HG03520 (cell line): ENCODE measurements around the gene NDE1.
"Not testable (repeated sequence)": the region's sequence is repeated elsewhere in the genome, so short reads cannot be mapped to it uniquely, and the experiment has no call there.

ENCODE experiments used
- ATAC-seq: cut with Tn5 transposase; IDR thresholded peaks from one replicate; pipeline ENCODE4 v1.9.1; 2021; ENCODE audit warnings: mild to moderate bottlenecking, moderate library complexity; ENCODE audit not compliant: unreplicated experiment

Gene NDE1

GRCh38 chr16:15692508-15692907, 42.5 kb downstream of the NDE1 start:
- not testable (repeated sequence) for ATAC-seq

DNA sequence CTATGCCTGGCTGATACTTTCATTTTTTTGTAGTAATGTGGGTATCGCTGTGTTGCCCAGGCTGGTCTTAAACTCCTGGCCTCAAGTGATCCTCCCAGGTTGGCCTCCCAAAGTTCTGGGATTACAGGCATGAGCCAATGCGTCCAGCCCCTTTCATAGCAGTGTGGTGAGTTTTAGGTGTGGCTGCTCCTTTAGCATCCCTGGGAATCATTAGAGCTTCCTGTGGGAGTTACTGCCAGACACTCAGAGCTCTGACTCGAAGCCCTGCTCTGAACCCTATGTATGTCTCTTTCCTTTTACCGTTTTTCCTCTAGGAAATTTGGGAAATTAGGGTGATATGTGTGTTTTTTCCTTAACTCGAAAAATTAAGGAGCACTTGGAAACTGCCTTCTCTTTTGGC, 44.5 kb downstream of the NDE1 start:
- no peak for ATAC-seq

DNA sequence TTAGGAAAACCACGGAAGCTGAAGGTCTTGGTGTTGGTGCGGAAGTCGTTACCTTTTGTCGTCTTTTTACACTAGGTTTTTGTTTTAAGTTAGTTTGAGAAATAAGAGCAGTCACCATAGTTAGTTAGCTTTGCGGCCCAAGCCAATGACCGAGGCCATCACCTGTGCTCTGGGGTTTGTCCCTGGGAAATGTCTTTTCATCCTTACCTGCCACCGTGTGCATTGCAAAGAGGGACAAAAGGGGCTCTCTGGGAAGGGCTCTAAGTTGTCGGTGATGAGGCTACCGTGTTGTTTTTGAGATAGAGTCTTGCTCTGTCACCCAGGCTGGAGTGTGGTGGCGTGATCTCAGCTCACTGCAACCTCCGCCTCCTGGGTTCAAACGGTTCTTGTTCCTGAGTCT, 49.8 kb downstream of the NDE1 start:
- ATAC-seq: no peak

DNA sequence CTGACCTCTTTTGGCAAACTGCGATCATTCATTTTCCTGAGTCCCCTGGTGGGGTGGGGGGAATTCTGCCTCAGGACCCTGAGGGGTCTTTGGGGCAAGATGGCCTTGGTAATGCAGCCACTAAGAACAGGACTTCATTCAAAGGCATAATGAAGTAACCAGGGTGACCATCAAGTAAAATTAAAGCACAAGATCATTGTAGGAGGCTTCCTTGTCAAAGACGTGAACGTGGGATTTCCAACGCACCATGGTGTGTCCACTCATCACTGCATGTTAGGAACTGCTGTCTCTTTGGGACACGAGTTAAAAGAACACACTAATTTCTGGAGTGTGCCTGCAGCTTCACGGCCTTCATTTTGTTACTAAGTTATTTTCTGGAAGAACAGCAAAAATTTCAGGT, 51.3 kb downstream of the NDE1 start:
- no peak for ATAC-seq

DNA sequence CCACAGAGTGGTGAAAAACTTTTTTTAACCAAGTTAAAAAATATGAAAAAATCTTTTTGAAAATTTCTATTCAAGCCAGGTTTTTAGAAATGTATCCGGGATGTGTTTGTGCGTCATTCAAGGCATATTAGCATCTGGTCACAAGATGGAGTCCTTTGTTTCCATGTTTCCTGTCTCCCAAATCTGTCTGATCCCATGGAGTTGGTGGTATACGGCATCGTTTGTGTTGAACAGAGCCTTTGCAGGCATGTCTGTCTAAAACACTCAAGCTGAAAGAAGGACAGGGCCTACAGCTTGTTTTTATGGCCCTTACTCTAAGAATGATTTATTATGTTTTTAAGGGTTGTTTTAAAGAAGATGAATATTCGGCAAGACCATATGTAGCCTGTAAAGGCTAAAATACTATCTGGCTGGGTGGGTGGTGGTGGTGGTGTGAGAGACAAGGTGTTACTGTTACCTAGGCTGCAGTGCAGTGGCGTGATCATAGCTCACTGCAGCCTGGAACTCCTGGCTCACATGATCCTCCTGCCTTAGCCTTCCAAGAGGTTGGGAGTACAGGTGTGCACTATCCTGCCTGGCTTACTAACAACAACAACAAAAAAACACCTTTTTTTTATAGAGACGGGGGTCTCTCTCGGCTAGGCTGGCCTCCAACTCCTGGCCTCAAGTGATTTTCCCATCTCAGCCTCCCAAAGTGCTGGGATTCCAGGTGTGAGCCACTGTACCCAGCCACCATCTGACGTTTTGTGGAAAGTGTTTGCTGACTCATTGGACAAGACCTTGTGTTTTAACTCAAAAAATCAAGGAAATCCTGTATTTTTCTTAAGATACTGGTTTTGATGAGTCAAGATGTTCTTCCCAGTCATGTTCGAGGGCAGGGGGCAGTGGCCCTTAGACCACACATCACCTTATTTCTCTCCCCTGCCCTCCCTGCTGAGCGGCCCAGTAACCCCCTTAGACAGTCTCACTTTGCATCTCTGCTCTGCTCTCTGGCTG, 52.2 kb downstream of the NDE1 start:
- ATAC-seq: no peak

DNA sequence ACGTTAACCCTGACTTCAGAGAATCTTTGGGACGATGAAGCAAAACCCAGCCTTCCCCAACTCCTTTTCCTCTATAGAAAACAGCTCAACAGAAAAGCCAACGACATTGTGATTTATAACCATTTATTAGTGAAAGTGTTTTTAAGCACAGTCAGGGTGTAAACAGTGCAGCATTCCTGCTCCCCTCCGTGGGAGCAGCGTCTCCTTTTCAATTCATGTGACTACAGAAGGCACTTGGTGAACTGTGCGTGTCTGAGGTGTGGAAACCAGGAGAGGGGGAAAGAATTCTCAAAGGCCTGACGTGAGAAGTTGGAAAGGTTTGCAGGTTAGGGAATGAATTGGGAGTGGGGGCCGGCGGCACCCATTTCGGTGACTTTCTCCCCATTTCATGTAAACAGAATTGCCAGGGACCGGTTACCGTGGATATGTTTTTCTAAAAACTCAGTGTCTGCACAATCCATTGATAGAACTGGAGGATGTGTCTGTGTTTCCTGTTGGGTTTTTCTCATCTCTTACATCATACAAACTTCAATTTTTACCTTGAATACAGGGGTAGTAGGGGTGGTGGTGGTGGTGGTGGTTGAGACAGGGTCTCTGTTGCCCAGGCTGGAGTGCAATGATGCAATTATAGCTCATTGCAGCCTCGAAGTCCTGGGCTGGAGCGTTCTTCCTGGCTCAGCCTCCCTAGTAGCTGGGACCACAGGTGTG, 53.1 kb downstream of the NDE1 start:
- ATAC-seq: no peak

DNA sequence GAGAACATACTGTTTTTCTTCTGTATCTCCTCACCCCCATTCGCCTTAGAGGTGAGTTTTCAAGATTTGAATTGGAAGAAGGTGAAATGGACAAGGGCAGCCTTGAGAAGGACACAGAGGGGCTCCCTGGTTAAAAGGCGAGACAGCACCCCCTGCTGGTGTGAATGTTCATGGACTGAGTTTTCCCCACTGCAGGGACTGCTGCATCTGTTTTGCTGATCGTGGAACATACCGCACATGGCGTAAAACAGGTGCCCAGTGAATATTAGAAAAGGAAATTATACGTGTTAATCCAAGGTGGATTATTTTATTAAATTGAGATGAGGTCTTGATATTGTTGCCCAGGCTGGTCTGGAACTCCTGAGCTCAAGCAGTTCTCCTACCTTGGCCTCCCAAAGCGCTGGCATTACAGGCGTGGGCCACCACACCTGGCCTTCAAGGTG, 54.5 kb downstream of the NDE1 start:
- no peak for ATAC-seq

- ATAC-seq: no peak
These were observed 55.1 kb downstream of the NDE1 start for GRCh38 chr16:15705064-15705565.

DNA sequence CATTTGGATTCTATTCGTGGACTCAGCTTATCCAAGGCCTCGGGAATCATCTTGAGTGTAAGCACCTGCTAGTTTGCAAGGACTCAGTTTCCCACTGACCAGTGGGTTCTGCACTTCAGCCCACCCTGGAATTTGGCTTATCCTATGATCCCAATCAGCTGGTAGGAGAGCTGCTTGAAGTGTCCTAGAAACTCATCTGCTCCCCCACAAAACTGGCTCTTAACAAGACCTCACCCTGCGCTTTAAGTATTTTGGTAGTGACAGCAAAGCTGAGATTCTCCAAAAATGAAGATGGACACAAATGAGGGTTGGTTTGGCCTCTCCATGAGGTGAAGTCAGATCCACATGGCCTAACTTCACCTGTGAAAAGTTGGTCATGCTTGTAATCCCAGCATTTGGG, 57.3 kb downstream of the NDE1 start:
- no peak for ATAC-seq

GRCh38 chr16:15708096-15708495, 58.1 kb downstream of the NDE1 start:
- no peak for ATAC-seq

- ATAC-seq: no peak
These were observed 59.0 kb downstream of the NDE1 start for GRCh38 chr16:15708997-15709396.

DNA sequence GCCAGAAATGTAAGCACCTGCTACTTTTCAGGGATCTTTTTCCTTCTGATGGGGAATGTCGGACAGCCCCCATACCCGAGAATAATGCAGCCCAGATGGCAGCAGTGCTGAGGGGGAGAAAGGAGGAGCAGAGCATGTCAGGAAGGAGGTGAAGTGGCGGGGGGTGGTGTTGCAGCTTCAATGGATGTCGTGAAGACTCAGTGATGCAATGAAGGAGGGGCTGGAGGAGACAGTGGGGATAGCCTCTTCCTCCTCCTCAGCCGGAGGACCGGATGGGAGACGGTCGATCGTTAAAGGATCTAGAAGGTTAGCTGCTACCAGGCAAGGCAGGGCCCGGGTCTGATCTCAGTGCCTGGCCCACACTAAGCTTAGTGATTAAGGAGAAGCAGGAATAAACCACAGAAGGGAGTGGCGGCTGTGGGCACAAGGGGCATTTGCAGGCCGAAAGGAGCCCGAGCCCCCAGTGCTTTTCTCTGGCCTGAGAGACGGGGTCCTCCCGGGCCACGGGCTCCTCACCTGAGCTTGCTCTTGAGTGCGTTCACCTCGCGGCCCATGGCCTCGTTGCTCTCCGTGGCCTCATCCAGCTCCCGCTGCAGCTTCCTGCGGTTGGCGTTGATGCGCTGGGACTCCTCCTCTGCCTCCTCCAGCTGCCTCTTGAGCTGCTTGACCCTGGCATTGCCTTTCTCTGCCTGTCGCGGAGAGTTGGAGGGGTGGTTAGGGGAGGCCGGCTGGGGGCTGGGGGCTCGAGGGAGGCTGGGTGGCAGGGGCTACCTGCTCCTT, 64.5 kb downstream of the NDE1 start:
- no peak for ATAC-seq

DNA sequence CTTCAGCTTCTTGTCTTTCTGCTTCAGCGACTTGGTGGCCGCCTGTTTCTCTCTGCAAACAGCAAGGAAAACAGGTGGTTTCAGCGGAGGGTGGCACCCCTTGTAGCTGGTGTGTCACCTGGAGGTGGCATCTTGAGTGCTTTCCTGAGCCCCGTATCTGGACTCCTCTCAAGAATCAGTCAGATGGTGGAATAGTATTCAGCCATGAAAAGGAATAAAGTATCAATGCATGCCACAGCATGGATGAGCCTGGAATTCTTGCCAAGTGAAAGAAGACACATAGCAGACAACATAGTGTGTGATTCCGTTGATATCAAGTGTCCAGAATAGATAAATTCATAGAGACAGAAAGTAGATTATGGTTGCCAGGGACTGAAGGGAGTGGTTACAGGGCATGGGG, 65.2 kb downstream of the NDE1 start:
- no peak for ATAC-seq

DNA sequence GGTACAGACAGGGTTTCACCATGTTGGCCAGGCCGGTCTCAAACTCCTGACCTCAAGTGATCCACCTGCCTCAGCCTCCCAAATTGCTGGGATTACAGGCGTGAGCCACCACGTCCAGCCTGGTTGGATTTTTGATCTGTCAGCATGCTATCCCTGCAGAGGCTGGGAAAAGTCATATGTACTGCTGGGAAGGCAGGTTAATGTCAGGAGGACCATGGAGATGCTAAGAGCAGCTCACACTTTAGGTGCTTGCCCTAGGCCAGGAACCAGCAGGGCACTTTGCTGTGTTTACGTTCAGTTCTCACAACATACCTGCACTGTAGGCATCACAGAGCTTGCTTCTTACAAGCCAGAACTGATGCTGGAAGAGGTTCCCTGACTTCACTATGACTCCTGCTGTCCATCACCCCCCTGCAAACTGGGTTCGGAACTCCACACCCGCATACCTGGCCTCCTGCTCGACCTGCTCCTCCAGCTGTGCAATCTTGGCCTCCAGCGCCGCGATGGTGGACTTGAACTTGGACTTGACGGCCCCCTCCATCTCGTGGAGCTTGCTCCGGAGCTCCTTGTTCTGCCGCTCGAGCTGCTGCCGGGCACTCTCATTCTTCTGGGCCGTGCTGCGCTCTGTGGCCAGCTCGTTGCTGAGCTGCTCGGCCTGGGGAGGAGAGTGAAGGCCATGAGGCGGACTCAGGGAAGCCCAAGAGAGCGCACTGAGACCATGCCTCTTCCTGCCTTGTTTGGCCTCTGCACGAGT, 66.8 kb downstream of the NDE1 start:
- no peak for ATAC-seq

DNA sequence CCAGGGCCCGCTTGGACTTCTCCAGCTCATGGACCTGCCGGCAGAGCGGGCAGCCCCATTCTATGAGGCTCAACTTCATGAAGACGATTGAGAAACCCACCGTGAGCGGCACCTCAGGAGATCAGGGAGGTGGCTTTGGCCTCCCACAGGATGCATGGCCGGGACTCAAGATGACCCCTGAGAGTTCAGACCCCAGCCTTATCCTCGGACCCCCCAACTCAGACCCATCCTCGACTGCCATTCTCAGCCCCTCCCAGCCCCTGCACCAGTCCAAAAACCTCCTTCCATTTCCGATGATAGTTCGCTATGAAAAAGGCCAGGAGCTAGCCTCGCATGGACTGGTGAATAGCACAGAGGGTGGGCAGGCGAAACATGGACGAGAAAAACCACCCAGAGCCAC, 71.0 kb downstream of the NDE1 start:
- no peak for ATAC-seq

DNA sequence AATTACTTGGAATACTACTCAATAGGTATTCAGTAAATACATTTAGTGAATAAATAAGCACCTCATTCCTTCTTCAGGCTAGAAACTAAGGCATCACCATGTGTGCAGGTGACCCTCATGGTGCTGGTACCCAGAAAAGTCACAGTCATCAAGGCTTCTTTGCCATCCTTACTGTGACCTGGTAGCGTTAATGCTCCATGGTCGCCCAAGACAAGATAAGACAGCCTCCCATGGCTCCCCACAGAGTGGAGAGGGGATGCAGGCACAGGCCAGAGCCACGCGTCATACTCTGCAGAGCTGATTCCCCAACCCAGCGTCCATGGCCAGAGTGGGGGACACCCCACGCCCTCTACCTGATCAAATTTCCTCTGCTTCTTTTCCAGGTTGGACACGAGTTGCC, 73.8 kb downstream of the NDE1 start:
- no peak for ATAC-seq

GRCh38 chr16:15725641-15726240, 75.7 kb downstream of the NDE1 start:
- ATAC-seq: no peak

DNA sequence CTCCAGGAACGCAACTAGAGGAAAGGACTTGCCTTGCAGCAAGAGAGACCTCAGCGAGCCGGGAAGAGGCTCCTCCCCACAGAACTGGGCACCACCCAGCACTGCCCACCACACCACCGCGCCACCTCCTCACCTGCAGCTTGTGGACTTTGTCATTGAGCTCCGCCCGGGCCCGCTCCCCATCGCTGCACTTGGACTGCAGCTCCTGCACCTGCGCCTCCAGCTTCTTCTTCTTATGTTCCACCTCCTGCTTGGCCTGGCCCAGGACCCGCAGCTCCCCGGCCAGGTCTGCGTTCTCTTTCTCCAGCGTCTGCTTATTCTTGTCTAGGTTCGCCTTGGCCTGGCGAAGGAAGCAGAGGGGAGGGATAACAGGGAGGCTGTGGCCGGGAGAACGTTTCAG, 76.7 kb downstream of the NDE1 start:
- no peak for ATAC-seq

DNA sequence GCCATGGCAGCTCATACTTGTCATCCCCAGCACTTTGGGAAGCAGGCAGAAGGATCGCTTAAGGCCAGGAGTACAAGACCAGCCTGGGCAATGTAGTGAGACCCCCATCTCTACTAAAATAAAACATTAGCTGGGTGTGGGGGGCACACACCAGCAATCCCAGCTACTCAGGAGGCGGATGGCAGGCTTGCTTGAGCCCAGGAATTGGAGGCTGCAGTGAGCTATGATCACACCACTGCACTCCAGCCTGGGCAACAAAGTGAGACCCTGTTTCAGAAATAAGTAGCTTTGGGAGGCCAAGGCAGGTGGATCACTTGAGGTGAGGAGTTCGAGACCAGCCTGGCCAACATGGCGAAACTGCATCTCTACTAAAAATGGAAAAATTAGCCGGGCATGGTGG, 77.7 kb downstream of the NDE1 start:
- ATAC-seq: not testable (repeated sequence)

GRCh38 chr16:15729152-15729551, 79.1 kb downstream of the NDE1 start:
- no peak for ATAC-seq
